Measurements from ENCODE around the gene WFIKKN2.

WFIKKN2 gene

DNA sequence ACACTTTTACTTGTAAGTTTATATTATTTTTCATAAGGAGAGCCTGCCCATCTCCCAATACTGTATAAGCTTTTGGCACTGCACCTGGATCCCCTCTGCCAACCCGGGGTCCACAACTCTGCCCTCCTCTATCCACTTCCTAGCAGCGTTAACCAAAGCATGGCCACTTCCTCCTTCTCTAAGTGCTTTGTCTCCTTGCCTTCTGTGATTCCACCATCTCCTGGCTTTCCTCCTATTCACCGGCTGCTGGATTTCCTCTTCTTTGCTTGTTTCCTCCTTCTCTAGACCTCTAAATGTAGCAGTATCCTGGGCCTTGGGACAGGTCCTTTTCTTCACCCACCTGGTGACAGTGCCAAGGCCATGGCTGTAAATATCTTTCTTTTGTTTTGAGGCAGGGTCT lies 20.0 kb upstream of the WFIKKN2 start:
- Histone ChIP-seq H3K4me3 (ENCODE audit: low read length) (no peak overlapping the region), H3K36me3 (ENCODE audit: insufficient read depth, low read length) (no peaks in the 10 kb centered on the region), H3K4me2 (ENCODE audit: low read length) (no peak overlapping the region), H3K9ac (ENCODE audit: low read depth, low read length) (no peak overlapping the region), H3K9me3 (replicated peaks; ENCODE audit: low read length) (no peaks in the 10 kb centered on the region), H3K27me3 (ENCODE audit: control insufficient read depth, insufficient read depth, low read length) (peaks cover 67% of the 10 kb centered on the region), H3K4me1 (ENCODE audit: control insufficient read depth, insufficient read depth, low read length) (peaks cover 7% of the 10 kb centered on the region)

DNA sequence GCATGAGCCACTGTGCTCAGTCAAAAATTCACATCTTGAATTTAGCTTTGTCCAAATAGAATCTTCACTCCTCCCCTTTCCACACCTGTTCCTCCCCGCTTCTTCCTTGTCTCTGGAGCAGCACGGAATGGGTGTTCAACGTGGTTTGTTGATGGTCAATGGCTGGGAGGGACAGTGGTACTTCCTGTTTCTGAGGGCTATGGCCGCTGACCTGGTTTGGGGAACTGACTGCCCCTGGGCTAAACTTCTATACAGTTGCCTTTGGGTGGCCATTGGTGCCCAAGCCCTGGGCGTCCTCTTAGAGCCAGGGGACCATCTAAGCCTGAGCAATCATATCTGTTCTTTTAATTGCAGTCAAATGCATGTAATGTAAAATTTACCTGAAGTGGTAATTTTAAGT lies 19.1 kb upstream of the WFIKKN2 start:
- Histone ChIP-seq H3K4me3 (ENCODE audit: low read length) (no peak overlapping the region), H3K9ac (ENCODE audit: low read depth, low read length) (no peak overlapping the region), H3K4me1 (ENCODE audit: control insufficient read depth, insufficient read depth, low read length) (peaks cover 7% of the 10 kb centered on the region), H3K27me3 (ENCODE audit: control insufficient read depth, insufficient read depth, low read length) (peaks cover 69% of the 10 kb centered on the region), H3K4me2 (ENCODE audit: low read length) (no peak overlapping the region), H3K9me3 (replicated peaks; ENCODE audit: low read length) (no peaks in the 10 kb centered on the region), H3K36me3 (ENCODE audit: insufficient read depth, low read length) (no peaks in the 10 kb centered on the region)

DNA sequence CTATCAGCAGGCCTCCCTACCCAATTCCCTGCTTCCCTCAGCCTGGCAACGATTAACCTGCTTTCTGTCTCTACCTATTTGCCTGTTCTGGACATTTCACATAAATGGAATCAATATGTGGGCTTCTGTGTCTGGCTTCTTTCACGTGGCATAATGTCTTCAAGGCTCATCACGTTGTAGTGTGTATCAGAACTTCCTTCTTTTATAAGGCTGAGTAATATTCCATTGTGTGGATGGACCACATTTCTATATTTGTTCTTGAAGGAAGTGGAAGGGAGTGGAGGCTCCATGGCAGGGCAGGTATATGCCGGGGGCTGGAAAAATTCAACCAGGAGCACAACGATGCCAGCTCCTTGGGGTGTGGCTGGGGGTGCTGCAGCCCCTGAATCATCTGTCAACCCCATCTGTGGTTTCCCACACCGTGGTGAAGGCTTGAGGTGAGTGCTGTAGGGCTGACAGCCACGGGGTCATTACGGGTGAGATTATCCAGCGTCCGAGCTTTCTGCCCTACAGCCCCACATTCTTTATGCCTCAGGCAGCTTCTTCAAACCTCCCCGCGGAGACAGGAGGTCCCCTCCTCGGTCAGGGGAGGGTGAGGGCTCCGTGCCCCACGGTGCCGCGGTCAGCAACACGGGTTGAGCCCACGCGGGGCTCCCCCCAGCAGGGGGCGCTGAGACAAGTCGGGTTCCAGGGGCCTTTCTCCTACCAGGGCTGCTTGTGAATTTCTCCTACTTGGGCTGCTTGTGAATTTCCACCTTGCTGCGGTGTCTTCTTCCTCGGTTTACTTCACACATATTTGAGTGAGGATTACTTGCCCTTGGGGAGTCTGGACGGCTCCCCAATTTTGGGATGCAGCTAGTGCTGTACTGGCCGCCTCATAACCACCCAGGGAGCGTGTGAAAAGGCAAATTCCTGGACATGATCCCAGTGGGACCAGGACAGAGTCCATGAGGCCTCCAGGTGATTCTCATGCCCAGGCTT lies 18.3 kb upstream of the WFIKKN2 start:
- Histone ChIP-seq H3K4me2 (ENCODE audit: low read length) (peak overlapping the region; percentile 54), H3K27me3 (ENCODE audit: control insufficient read depth, insufficient read depth, low read length) (peaks cover 69% of the 10 kb centered on the region), H3K9ac (ENCODE audit: low read depth, low read length) (no peak overlapping the region), H3K4me3 (ENCODE audit: low read length) (no peak overlapping the region), H3K36me3 (ENCODE audit: insufficient read depth, low read length) (no peaks in the 10 kb centered on the region), H3K4me1 (ENCODE audit: control insufficient read depth, insufficient read depth, low read length) (peaks cover 7% of the 10 kb centered on the region), H3K9me3 (replicated peaks; ENCODE audit: low read length) (no peaks in the 10 kb centered on the region)

DNA sequence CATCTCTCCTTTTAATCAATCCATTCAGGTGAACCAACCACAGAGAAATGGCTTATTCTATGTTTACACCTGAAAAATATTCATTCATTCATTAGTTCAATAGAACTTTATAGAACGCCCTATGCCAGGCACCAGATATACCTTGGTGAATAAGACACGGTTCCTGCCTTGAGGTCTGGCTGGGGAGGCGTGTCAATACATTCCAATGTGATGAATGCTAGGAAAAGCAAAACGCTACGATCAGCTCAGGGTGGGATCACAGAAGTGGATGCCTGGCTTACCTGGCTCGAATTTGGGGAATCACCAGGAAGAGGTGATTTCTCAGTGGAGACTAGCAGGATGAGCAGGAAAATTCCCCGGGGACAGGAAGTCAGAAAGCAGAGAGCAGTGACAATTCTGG lies 17.5 kb upstream of the WFIKKN2 start:
- no peak overlapping the region for H3K4me2 ChIP-seq (ENCODE audit: low read length)
- no peak overlapping the region for H3K9ac ChIP-seq (ENCODE audit: low read depth, low read length)
- peaks cover 7% of the 10 kb centered on the region for H3K4me1 ChIP-seq (ENCODE audit: control insufficient read depth, insufficient read depth, low read length)
- H3K27me3 ChIP-seq (ENCODE audit: control insufficient read depth, insufficient read depth, low read length): peaks cover 72% of the 10 kb centered on the region
- no peak overlapping the region for H3K4me3 ChIP-seq (ENCODE audit: low read length)
- no peaks in the 10 kb centered on the region for H3K36me3 ChIP-seq (ENCODE audit: insufficient read depth, low read length)
- H3K9me3 ChIP-seq (replicated peaks; ENCODE audit: low read length): no peaks in the 10 kb centered on the region

GRCh38 chr17:50818261-50818660 lies 17.1 kb upstream of the WFIKKN2 start:
- no peaks in the 10 kb centered on the region for H3K9me3 ChIP-seq (replicated peaks; ENCODE audit: low read length)
- no peak overlapping the region for H3K9ac ChIP-seq (ENCODE audit: low read depth, low read length)
- no peak overlapping the region for H3K4me3 ChIP-seq (ENCODE audit: low read length)
- no peaks in the 10 kb centered on the region for H3K36me3 ChIP-seq (ENCODE audit: insufficient read depth, low read length)
- H3K4me2 ChIP-seq (ENCODE audit: low read length): no peak overlapping the region
- H3K27me3 ChIP-seq (ENCODE audit: control insufficient read depth, insufficient read depth, low read length): peaks cover 72% of the 10 kb centered on the region
- peaks cover 7% of the 10 kb centered on the region for H3K4me1 ChIP-seq (ENCODE audit: control insufficient read depth, insufficient read depth, low read length)

- no peaks in the 10 kb centered on the region for H3K36me3 ChIP-seq (ENCODE audit: insufficient read depth, low read length)
- H3K4me2 ChIP-seq (ENCODE audit: low read length): no peak overlapping the region
- H3K27me3 ChIP-seq (ENCODE audit: control insufficient read depth, insufficient read depth, low read length): peaks cover 70% of the 10 kb centered on the region
- H3K4me1 ChIP-seq (ENCODE audit: control insufficient read depth, insufficient read depth, low read length): peaks cover 7% of the 10 kb centered on the region
- no peaks in the 10 kb centered on the region for H3K9me3 ChIP-seq (replicated peaks; ENCODE audit: low read length)
- no peak overlapping the region for H3K9ac ChIP-seq (ENCODE audit: low read depth, low read length)
- H3K4me3 ChIP-seq (ENCODE audit: low read length): no peak overlapping the region
Observed at GRCh38 chr17:50818921-50819657, 16.3 kb upstream of the WFIKKN2 start.

GRCh38 chr17:50820651-50821050 lies 14.7 kb upstream of the WFIKKN2 start:
- Histone ChIP-seq H3K36me3 (ENCODE audit: insufficient read depth, low read length) (no peaks in the 10 kb centered on the region), H3K4me3 (ENCODE audit: low read length) (no peak overlapping the region), H3K9me3 (replicated peaks; ENCODE audit: low read length) (no peaks in the 10 kb centered on the region)

DNA sequence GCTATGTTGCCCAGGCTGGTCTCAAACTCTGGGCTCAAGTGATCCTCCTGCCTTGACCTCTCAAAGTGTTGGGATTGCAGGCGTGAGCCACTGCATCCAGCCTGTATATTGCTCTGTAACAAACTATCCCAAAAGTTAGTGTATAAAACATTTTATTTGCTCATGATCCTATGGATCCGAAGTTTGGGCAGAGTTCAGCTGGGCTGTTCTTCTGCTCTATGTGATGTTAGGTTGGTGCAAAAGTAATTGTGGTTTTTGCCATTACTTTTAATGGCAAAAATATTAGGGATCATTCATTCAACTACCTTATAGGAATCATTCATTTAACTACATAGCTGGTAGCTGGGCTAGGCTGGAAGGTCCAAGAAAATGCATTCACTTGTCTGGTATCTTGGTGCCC lies 12.8 kb upstream of the WFIKKN2 start:
- Histone ChIP-seq H3K4me3 (ENCODE audit: low read length) (no peak overlapping the region), H3K9ac (ENCODE audit: low read depth, low read length) (no peak overlapping the region), H3K9me3 (replicated peaks; ENCODE audit: low read length) (no peaks in the 10 kb centered on the region), H3K4me2 (ENCODE audit: low read length) (no peak overlapping the region), H3K36me3 (ENCODE audit: insufficient read depth, low read length) (no peaks in the 10 kb centered on the region), H3K27me3 (ENCODE audit: control insufficient read depth, insufficient read depth, low read length) (peaks cover 47% of the 10 kb centered on the region), H3K4me1 (ENCODE audit: control insufficient read depth, insufficient read depth, low read length) (peaks cover 5% of the 10 kb centered on the region)

More at GRCh38 chr17:50820651-50821050, 14.7 kb upstream of the WFIKKN2 start:
- H3K4me1 ChIP-seq (ENCODE audit: control insufficient read depth, insufficient read depth, low read length): peaks cover 7% of the 10 kb centered on the region
- no peak overlapping the region for H3K4me2 ChIP-seq (ENCODE audit: low read length)
- no peak overlapping the region for H3K9ac ChIP-seq (ENCODE audit: low read depth, low read length)
- H3K27me3 ChIP-seq (ENCODE audit: control insufficient read depth, insufficient read depth, low read length): peaks cover 62% of the 10 kb centered on the region

- no peaks in the 10 kb centered on the region for H3K36me3 ChIP-seq (ENCODE audit: insufficient read depth, low read length)
- H3K4me1 ChIP-seq (ENCODE audit: control insufficient read depth, insufficient read depth, low read length): no peaks in the 10 kb centered on the region
- H3K9me3 ChIP-seq (replicated peaks; ENCODE audit: low read length): no peaks in the 10 kb centered on the region
- H3K27me3 ChIP-seq (ENCODE audit: control insufficient read depth, insufficient read depth, low read length): peaks cover 50% of the 10 kb centered on the region
- H3K4me2 ChIP-seq (ENCODE audit: low read length): no peak overlapping the region
- H3K9ac ChIP-seq (ENCODE audit: low read depth, low read length): no peak overlapping the region
- no peak overlapping the region for H3K4me3 ChIP-seq (ENCODE audit: low read length)
Observed at GRCh38 chr17:50824429-50824828, 11.0 kb upstream of the WFIKKN2 start.

DNA sequence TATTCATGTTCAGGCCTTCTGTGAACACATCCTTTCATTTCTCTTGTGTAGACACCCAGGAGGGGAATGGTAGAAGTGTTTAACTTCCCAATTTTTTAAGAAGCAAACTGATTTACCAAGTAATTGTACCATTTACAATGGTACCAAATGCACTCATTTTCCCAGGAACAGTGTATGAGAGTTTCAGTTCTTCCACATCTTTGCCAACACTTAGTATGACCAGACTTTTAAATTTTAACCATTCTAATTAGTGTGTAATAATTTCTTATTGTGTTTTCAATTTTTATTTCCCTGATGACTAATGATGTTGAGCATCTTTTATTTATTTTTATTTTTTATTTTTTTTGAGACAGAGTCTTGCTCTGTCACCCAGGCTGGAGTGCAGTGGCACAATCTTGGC lies 10.2 kb upstream of the WFIKKN2 start:
- no peaks in the 10 kb centered on the region for H3K4me1 ChIP-seq (ENCODE audit: control insufficient read depth, insufficient read depth, low read length)
- no peaks in the 10 kb centered on the region for H3K9me3 ChIP-seq (replicated peaks; ENCODE audit: low read length)
- H3K27me3 ChIP-seq (ENCODE audit: control insufficient read depth, insufficient read depth, low read length): peaks cover 44% of the 10 kb centered on the region
- H3K9ac ChIP-seq (ENCODE audit: low read depth, low read length): no peak overlapping the region
- H3K36me3 ChIP-seq (ENCODE audit: insufficient read depth, low read length): no peaks in the 10 kb centered on the region
- no peak overlapping the region for H3K4me2 ChIP-seq (ENCODE audit: low read length)
- H3K4me3 ChIP-seq (ENCODE audit: low read length): no peak overlapping the region

GRCh38 chr17:50828508-50829170 lies 6.7 kb upstream of the WFIKKN2 start:
- Histone ChIP-seq H3K4me3 (ENCODE audit: low read length) (no peak overlapping the region), H3K9me3 (replicated peaks; ENCODE audit: low read length) (no peaks in the 10 kb centered on the region), H3K27me3 (ENCODE audit: control insufficient read depth, insufficient read depth, low read length) (peaks cover 15% of the 10 kb centered on the region), H3K36me3 (ENCODE audit: insufficient read depth, low read length) (no peaks in the 10 kb centered on the region), H3K4me2 (ENCODE audit: low read length) (no peak overlapping the region), H3K9ac (ENCODE audit: low read depth, low read length) (no peak overlapping the region), H3K4me1 (ENCODE audit: control insufficient read depth, insufficient read depth, low read length) (no peaks in the 10 kb centered on the region)

Measured in skeletal muscle satellite cell (primary cell).